Activated T-cell treated with anti-CD3 and anti-CD28 coated beads for 48 hours (primary cell): Measurements from ENCODE around the gene FBXW11.
"Not testable (repeated sequence)": the region's sequence is repeated elsewhere in the genome, so short reads cannot be mapped to it uniquely, and the experiment has no call there.

ENCODE experiments used
- DNase-seq: peaks from one replicate; pipeline ENCODE4 v3.0.0-alpha.2; 2020; ENCODE audit warnings: low read depth

Gene FBXW11

DNA sequence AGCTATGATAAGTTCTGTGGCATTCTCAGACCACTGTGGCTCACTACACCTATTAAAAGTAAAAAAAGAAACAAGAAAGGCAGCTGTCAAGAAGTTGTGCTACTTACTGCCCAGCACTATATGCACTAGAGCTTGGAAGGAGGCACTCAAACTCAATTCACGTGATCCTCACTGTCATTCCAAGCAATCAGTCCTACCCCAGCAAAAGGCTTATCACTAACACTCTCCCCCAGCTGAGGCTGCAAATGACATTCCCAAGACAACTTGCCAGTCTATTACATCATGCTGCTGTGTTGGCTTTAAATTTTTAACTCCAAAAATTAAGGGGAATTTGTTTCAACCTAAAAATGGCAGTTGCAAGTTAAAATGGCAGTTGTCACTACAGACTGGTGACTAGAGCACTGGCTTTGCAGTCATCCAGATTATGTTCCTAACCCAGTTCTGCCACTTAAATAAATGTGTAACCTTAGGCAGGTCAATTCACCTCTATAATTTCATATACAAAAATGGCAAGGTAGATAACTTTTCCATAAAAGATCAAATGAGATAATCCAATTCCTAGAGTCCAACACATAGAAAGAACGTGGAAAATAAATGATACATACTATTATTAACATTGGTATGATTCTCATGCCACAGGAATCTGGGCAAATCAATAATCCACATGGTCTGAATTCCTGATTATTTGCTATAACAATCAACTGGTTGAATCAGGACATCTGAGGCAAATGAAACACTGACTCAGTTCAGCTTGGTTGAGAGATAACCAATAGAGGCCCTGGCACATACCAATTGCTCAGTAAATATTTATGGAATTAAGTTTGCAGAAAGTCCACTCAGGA lies 52.4 kb downstream of the FBXW11 start:
- DNase-seq: no peak

DNA sequence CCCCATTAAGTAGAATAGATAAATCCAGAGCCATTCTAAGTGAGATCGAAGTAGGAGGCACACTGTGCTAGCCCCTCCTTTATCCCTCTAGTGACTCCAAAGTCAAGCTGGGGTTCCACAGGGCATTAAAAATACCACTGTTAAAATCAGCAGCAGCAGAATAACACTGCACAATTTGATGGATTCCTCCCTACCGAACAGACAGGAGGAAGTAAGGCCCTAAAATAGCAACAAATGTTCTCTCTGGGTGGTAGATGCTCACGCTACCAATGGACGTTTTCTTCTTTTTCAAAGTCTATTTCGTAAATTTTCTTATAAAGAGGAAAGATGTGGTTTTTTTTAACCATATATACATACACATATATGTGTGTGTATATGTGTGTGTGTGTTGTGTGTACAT lies 54.4 kb downstream of the FBXW11 start:
- DNase-seq: no peak

DNA sequence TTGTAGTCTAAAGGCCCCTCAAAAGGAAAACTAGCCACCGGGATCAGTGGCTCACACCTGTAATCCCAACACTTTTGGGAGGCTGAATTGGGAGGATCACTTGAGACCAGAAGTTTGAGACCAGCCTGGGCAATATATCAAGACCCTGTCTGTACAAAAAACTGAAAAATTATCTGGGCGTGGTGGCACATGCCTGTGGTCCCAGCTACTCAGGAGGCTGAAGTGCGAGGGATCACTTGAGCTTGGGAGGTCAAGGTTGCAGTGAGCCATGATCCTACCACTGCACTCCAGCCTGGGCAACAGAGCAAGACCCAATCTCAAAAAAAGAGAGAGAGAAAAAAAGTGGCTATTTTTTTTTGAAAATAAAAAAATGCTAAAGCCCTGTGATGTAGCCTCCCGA lies 55.2 kb downstream of the FBXW11 start:
- no peak for DNase-seq

DNA sequence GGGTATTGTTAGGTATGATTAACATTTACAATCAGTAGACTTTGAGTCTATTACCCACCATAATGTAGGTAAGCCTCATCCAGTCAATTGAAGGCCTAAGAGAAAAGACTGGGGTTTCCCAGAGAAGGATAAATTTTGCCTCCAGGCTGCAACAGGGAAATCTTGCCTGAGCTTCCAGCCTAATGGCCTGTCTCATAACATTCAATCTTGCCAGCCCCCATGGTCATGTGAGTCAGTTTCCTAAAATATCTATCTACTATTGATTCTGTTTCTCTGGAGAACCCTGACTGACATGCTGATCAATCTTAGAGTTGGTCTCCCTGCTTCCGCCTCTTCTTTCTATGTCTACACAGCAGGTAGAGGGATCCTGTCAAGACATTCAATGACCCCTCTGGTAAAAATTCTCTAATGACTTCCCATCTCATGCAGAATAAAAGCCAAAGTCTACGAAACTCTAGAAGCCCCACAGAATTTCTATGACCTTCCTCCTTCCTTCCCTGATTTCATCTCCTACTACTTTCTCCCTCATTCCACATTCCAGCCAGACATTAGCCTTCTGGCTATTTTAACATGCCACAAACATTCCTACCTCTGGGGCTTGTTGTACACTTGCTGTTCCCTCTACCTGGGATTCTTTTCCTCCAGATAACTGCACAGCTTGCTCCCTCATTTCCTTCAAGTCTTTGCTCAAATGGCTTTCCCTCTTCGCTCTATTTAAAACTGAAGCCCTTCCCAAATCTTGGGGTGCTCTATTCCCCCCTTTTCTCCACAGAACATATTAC lies 60.2 kb downstream of the FBXW11 start:
- DNase-seq: no peak

DNA sequence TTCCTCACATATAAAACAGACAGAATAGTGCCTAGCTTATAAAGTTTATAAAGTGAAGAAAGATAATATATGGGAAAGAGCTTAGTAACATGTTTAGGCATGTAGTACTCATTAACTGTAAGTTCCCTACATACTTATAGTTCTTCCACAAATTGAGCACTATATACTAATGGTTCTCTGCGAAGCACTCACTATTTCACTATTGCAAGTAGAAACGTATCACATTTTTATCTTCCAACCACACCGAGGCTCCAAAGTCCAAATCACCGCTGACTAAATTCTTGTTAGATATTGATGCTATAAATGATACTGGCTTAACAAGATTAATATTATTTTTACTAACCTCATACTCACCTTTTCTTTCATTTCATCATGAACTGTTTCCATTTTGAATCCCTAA lies 61.0 kb downstream of the FBXW11 start:
- DNase-seq: no peak

DNA sequence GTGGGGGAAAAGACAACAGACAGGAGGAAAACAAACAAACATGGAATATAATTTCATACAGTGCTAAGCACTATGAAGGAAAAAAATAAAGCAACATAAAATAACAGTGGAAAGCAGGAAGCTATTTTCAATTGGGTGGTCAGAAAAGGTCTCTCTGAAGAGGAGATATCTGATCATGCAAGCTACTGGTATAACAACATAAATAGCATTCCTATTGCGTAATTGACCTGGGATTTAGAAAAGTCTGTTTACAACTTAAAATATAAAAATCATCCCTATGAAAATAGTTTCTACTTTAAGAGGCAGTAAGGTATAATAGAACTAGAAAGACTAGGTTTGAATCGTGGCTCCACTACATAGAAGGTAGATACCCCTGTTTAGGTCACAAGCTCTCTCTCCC lies 61.4 kb downstream of the FBXW11 start:
- DNase-seq: no peak

DNA sequence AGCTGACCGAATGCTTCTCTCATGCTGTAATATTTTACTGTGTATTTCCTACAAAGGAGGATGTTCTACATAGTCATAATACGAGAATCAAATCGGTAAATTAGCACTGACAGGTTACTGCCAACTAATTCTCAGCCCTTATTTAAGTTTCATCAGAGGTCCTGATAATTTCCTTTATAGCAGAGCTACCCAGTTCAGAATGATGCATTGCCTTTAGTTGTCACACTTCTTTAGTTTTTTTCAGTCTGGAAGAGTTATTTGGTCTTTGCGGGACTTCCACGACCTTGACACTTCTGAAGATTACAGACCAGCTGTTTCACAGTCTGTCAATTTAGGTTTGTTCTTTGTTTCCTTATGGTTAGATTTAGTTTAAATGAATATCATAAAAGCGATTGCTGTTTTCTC lies 64.3 kb downstream of the FBXW11 start:
- DNase-seq: not testable (repeated sequence)

DNA sequence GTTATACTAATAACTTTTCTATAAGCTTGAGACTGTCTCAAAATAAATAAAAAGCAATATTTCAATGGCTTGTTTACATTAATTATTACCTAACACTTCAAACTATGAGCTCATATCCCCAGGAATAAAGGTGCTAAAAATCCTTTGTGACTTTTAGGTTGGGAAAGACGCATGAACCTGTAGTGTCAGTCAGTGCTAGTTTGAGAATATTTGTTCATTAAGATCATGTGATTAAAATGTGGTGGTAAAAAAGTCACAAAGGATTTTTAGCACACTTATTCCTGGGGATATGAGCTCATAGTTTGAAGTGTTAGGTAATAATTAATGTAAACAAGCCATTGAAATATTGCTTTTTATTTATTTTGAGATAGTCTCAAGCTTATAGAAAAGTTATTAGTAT lies 64.8 kb downstream of the FBXW11 start:
- DNase-seq: not testable (repeated sequence)

DNA sequence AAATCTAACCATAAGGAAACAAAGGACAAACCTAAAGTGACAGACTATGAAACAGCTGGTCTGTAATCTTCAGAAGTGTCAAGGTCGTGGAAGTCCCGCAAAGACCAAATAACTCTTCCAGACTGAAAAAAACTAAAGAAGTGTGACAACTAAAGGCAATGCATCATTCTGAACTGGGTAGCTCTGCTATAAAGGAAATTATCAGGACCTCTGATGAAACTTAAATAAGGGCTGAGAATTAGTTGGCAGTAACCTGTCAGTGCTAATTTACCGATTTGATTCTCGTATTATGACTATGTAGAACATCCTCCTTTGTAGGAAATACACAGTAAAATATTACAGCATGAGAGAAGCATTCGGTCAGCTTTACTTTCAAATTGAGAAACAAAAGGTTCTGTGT lies 65.2 kb downstream of the FBXW11 start:
- not testable (repeated sequence) for DNase-seq

DNA sequence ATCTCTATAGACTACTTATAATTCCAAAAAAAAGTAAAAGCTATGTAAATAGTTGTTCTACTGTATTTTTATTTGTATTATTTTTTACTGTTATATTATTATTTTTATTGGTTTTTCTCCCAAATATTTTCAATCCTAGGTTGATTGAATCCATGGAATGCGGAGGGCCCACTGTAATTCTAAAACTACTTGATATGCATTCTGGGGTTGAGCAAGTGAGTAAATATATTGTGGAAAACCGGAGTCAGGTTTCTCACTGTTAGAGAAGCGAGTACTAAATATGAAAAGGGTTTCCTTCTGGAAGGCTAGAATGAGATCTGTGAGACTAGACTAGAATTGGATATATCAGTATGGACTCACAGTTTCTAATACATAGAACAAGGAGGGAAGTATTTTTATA lies 66.5 kb downstream of the FBXW11 start:
- DNase-seq: no peak

DNA sequence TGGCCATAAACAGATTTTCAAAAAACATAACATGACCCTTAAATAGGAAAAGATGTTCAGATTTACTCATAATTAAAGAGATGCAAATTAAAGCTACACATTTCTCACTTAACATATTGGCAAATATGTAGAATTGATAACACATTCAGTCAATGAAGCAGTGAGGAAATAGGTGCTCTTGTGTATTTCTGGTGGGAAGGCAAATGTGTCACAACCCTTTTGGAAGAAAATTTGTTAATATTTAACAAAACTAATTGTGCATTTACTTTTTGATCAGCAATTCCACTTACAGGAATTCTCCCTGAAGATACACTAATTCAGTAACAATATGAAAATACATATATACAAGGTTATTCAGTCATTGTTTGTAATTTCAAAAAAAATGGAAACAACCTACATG lies 68.1 kb downstream of the FBXW11 start:
- DNase-seq: no peak

DNA sequence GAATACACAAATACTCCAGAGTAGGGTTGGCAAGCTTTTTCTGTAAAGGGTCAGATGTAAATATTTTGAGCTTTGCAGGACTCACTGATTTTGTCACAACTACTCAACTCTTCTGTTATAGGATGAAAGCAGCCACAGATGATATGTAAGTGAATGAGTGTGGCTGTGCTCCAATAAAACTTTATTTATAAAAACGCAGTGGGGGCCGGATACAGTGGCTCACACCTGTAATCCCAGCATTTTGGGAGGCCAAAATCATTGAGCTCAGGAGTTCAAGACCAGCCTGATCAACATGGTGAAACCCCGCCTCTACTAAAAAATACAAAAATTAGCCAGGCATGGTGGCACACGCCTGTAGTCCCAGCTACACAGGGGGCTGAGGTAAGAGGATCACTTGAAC lies 69.1 kb downstream of the FBXW11 start:
- no peak for DNase-seq

DNA sequence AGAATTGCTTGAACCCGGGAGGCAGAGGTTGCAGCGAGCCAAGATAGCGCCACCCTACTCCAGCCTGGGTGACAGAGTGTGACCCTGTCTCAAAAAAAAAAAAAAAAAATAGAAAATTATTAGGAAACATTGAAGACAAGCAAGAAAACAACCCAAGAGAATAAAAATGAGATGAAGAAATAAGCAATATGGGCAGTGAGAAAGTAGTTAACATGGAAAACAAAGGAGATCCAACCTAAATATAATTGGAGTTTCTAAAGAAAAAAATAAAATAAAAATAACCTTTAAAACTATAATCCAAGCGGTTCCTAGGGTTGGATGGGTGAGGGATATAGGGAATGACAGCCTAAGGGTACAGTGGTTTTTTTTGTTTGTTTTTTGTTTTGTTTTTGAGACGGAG lies 71.9 kb downstream of the FBXW11 start:
- DNase-seq: no peak

DNA sequence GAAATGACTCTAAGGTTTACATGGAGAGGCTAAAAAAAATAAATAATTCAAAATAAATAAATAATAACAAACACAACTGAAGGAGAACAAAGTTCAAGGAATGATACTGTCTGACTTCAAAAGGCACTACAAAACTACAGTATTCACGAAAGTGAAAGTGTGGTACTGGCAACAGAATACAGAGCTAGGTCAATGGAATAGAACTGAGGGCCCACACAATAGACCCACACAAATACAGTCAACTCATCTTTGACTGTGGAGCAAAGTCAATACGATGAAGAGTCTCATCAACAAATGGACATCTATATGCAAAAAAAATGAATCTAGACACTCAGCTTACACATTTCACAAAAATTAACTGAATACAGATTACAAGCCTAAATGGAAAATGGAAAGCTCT lies 75.3 kb downstream of the FBXW11 start:
- no peak for DNase-seq

DNA sequence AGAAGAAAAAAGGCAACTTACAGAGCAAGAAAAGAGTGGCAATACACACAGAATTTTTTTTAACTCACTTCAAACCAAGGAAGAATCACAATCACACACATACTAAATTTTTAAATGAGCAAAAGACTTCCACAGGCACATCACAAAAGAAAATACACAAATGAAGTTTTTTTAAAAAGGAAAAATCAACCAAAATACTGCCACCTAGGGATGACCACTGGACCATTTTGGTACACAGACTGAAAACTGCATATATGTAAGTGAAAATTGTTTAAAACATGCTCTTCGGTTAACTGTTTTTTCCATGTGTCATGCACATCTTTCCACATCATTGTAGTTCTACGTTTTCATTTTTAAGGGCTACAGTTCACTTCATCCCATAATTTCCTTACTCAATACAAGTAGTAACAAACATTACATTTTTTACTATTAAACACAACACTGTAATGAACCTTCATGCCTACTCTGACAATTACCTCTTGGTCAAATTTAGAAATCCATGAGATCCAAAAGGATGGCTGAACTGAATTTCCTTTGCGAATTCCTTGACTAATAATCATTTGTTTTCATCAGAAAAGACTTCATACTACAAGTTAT lies 79.0 kb downstream of the FBXW11 start:
- DNase-seq: no peak

DNA sequence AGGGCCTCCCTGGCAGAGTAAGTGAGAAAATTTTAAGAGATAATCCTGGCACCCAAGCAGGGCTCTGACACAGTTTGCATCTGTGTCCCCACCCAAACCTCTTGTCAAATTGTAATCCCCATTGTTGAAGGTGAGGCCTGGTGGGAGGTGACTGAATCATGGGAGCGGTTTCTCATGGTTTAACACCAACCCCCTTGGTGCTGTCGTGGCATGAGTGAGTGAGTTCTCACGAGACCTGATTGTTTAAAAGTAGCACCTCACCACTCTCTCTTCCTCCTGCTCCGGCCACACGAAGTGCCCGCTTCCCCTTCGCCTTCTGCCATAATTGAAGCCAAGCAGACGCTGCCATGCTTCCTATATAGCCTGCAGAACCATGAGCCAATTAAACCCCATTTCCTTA lies 80.1 kb downstream of the FBXW11 start:
- no peak for DNase-seq

DNA sequence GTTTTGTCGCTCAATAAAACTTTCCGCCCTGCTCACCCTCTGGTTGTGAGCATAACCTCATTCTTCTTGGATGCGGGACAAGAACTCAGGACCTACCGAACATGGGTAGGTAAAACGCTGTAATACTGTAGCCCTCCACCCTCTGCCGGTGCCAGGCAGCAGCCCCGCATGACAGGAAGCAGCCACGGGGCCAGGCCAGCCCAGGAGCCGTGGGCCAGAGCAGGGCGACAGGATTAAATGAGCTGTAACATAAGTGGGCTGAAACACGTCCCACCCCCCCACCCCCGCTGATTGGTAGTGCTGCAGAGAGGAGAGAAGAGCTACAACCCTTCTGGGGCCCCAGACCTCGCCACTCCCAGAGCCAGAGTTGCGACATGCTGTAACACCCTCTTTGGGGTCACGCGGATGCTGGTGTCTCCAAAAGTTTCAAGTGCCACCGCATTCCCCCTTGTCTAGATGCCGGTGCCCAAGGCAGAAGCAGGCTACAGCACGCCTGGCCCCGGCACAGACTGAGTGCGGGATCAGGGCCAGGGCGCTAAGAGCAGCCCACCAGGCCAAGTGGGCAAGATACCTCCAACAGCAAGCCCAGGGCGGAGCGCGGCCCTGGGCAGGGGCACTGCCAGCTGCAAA lies 81.8 kb downstream of the FBXW11 start:
- DNase-seq: no peak

DNA sequence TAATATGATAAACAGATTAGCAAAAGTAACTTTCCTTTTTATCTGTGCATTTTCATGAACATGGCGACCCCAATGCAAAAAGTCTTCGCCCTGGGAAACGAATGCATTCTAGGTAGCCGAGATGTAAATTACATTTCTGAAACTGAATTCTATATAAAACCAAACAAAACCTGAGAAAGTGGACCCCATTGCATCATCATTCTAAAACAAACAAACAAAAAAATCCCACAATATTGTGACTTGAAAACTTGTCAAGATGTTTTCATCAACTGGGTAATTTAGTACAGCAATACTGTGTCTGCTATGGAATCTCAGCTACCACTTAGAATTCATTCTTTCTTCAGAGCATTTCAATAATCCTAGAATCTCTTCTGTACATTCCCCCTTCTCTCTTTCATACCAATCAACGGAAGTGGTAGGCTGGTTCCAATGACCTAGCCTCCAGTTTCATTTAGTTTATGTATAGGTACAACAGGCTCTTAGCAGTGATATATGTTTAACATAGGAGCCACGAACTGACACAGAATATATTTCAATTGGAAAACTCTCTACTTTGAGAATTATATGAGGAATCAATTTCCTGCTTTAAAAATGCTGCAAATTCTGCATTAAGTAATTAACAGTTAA lies 85.6 kb downstream of the FBXW11 start:
- DNase-seq: no peak

DNA sequence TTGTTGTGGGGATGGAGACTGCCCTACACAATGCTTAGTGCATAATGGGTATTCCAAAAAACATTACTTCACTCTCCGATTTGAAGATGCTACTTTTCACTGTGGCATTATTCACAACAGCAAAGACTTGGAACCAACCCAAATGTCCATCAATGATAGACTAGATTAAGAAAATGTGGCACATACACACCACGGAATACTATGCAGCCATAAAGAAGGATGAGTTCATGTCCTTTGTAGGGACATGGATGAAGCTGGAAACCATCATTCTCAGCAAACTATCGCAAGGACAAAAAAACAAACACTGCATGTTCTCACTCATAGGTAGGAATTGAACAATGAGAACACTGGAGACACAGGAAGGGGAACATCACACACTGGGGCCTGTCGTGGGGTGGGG lies 90.7 kb downstream of the FBXW11 start:
- DNase-seq: not testable (repeated sequence)

DNA sequence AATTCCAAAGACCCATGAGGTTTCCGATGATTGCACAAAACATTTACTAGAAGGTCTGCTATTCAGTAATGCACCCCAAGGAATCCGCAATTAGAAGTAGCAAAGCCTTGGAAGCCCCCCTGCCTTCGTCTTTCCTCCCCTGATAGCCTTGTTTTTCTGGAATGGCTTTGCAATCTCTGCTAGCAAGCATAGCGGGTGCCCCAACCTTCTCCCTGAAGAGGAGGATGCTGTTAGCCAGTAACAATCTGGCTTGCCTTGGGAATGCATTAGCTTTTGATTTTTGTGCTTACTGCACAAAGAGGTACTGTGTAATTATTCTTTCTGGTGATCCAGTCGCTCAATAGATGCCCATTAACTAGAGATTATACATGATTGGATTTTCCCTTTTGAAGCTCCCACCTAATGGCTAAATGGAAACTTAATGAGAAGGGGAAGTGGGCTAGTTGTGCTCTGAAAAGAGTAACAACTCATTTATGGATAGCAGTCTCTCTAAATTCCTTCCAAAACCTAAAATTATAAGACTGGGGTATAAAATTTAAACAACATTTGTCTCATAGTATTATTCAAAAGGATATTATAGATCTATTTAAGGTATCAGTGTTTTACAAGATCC lies 91.6 kb downstream of the FBXW11 start:
- no peak for DNase-seq

DNA sequence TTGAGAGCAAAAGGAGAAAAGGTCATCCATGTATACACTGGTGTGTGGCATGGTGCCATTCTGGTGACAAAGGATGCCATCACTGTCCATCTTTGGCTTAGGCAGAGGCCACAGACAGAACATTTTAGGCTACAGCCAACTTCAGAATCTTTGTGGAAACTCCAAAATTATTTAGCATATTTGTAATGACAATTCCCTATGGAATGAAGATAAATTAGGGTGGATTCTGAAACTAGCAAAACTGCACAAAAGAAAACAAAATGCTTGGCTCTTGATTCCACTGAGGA lies 92.5 kb downstream of the FBXW11 start:
- DNase-seq: no peak

DNA sequence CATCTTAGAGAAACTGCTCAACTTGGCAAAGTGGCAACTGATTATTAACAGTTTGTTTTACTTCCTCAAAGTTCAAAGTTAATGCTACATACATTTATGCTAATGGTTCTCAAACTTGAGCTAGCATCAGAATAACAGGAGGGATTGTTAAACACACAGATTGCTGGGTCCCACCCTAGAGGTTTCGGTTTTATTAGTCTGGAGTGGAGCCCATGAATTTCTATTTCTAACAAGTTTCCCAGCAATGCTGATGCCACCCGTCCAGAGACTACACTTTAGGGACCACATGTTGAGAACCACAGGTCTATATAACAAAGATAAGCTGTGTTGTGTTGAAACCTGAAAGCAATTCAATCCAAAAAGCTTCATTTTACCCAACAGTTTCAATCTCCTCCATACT lies 95.3 kb downstream of the FBXW11 start:
- no peak for DNase-seq
